Muscle layer of colon (tissue), 2 donors: ENCODE measurements around the gene CNOT8.
"Not testable (repeated sequence)": the region's sequence is repeated elsewhere in the genome, so short reads cannot be mapped to it uniquely, and the experiment has no call there.

Source experiments
- H3K27ac ChIP-seq: one replicate; pipeline ENCODE4 v1.7.0; 2013; ENCODE audit warnings: low read depth, mild to moderate bottlenecking, low read length, moderate library complexity
- H3K27me3 ChIP-seq, 2 donors: one replicate each; pipeline ENCODE4 v1.7.0; 2013; ENCODE audit warnings: low read length in 2 of 2, mild to moderate bottlenecking in 2 of 2; ENCODE audit not compliant: insufficient read depth in 2 of 2, control insufficient read depth in 1 of 2
- H3K36me3 ChIP-seq: one replicate; pipeline ENCODE4 v1.7.0; 2013; ENCODE audit warnings: mild to moderate bottlenecking, low read length; ENCODE audit not compliant: insufficient read depth
- H3K4me1 ChIP-seq: one replicate; pipeline ENCODE4 v1.7.0; 2013; ENCODE audit warnings: mild to moderate bottlenecking, low read length; ENCODE audit not compliant: insufficient read depth
- H3K4me3 ChIP-seq, 2 donors: one replicate each; pipeline ENCODE4 v1.7.0; 2013; ENCODE audit warnings: low read length in 2 of 2, low read depth in 1 of 2, mild to moderate bottlenecking in 1 of 2, moderate library complexity in 1 of 2
- H3K9ac ChIP-seq: one replicate; pipeline ENCODE4 v1.7.0; 2013; ENCODE audit warnings: low read length
- H3K9me3 ChIP-seq: one replicate; pipeline ENCODE4 v1.7.0; 2013; ENCODE audit warnings: mild to moderate bottlenecking, low read length
- donor health status: abdominal sarcoma.
- donor health status: Adenocarcinoma of cecum.

The CNOT8 gene

DNA sequence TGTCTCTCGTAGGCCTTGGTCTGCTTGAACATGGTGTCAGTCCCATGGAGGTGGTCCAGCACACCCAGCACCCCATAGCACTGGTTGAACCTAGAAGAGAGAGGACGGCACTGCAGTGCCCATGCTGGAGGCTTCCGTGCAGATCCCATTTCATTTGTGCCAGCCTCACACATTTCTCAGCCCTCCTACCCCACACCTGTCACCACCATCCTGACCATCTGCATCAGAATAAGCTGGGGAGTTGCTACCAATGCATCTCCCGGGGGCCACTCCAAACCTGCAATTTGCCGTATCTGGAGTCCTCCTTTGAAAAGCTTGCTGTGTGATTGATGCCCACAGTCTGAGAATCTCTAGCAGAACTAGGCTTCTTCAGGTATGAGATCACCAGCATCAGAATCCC, 38.0 kb upstream of the CNOT8 start:
- Histone ChIP-seq H3K9ac (no peak overlapping the region), H3K27ac (no peak overlapping the region), H3K36me3 (peaks cover 78% of the 10 kb centered on the region), H3K4me1 (peaks cover 20% of the 10 kb centered on the region), H3K9me3 (no peaks in the 10 kb centered on the region), H3K27me3 (no peaks in the 10 kb centered on the region), H3K4me3 (no peak overlapping the region)

- not testable (repeated sequence) for H3K27ac ChIP-seq
Observed at GRCh38 chr5:154822896-154823295, 35.5 kb upstream of the CNOT8 start.

GRCh38 chr5:154823605-154824004, 34.8 kb upstream of the CNOT8 start:
- H3K4me1 ChIP-seq: peaks cover 4% of the 10 kb centered on the region
- H3K27ac ChIP-seq: no peak overlapping the region
- H3K9me3 ChIP-seq: no peaks in the 10 kb centered on the region
- H3K4me3 ChIP-seq: no peak overlapping the region
- no peak overlapping the region for H3K9ac ChIP-seq
- H3K36me3 ChIP-seq: peaks cover 68% of the 10 kb centered on the region
- H3K27me3 ChIP-seq: no peaks in the 10 kb centered on the region

More at GRCh38 chr5:154822896-154823295, 35.5 kb upstream of the CNOT8 start:
- not testable (repeated sequence) for H3K27me3 ChIP-seq, H3K9me3 ChIP-seq, H3K4me1 ChIP-seq, H3K9ac ChIP-seq, H3K4me3 ChIP-seq
- peaks cover 63% of the 10 kb centered on the region for H3K36me3 ChIP-seq

GRCh38 chr5:154824070-154824469, 34.4 kb upstream of the CNOT8 start:
- H3K27ac ChIP-seq: no peak overlapping the region
- no peaks in the 10 kb centered on the region for H3K27me3 ChIP-seq
- no peaks in the 10 kb centered on the region for H3K9me3 ChIP-seq
- peaks cover 65% of the 10 kb centered on the region for H3K36me3 ChIP-seq
- no peaks in the 10 kb centered on the region for H3K4me1 ChIP-seq
- H3K9ac ChIP-seq: no peak overlapping the region
- no peak overlapping the region for H3K4me3 ChIP-seq

GRCh38 chr5:154829181-154829588, 29.2 kb upstream of the CNOT8 start:
- Histone ChIP-seq H3K9ac (no peak overlapping the region), H3K9me3 (no peaks in the 10 kb centered on the region), H3K36me3 (peaks cover 40% of the 10 kb centered on the region), H3K4me3 (no peak overlapping the region), H3K4me1 (no peaks in the 10 kb centered on the region), H3K27me3 (no peaks in the 10 kb centered on the region), H3K27ac (no peak overlapping the region)

- H3K9ac ChIP-seq: no peak overlapping the region
- H3K9me3 ChIP-seq: no peaks in the 10 kb centered on the region
- no peak overlapping the region for H3K4me3 ChIP-seq
- H3K4me1 ChIP-seq: no peaks in the 10 kb centered on the region
- H3K36me3 ChIP-seq: peaks cover 35% of the 10 kb centered on the region
- H3K27me3 ChIP-seq: no peaks in the 10 kb centered on the region
- no peak overlapping the region for H3K27ac ChIP-seq
Observed at GRCh38 chr5:154829589-154830218, 28.7 kb upstream of the CNOT8 start.

GRCh38 chr5:154830219-154830595, 28.2 kb upstream of the CNOT8 start:
- Histone ChIP-seq H3K27ac (no peak overlapping the region), H3K27me3 (no peaks in the 10 kb centered on the region), H3K9ac (no peak overlapping the region), H3K36me3 (peaks cover 32% of the 10 kb centered on the region), H3K4me1 (peaks cover 3% of the 10 kb centered on the region), H3K4me3 (no peak overlapping the region), H3K9me3 (no peaks in the 10 kb centered on the region)

GRCh38 chr5:154830596-154830995, 27.8 kb upstream of the CNOT8 start:
- Histone ChIP-seq H3K27ac (no peak overlapping the region), H3K9ac (no peak overlapping the region), H3K27me3 (no peaks in the 10 kb centered on the region), H3K4me1 (peaks cover 4% of the 10 kb centered on the region), H3K4me3 (no peak overlapping the region), H3K36me3 (peaks cover 32% of the 10 kb centered on the region), H3K9me3 (no peaks in the 10 kb centered on the region)

DNA sequence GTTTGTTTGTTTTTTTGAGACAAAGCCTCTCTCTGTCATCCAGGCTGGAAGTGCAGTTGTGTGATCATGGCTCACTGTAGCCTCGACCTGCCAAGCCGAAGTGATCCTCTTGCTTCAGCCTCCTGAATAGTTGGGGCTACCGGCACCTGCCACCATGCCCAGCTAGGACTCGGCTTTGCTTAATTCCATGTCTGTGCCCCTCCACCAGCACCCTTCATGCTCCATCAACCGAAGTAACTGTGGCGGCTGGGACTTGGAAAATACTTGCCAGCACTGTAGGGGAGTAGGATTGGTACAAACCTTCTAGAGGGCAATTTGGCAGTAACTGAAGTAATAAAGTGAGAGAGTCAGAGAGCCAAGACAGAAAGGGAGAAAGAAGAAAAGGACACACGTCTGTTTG, 27.0 kb upstream of the CNOT8 start:
- Histone ChIP-seq H3K27me3 (no peaks in the 10 kb centered on the region), H3K4me1 (peaks cover 9% of the 10 kb centered on the region), H3K36me3 (peaks cover 37% of the 10 kb centered on the region), H3K9ac (no peak overlapping the region), H3K27ac (no peak overlapping the region), H3K9me3 (no peaks in the 10 kb centered on the region), H3K4me3 (no peak overlapping the region)

GRCh38 chr5:154832804-154833203, 25.6 kb upstream of the CNOT8 start:
- H3K9me3 ChIP-seq, H3K4me3 ChIP-seq, H3K27me3 ChIP-seq: not testable (repeated sequence)
- Histone ChIP-seq H3K27ac (peak overlapping the region; percentile 1), H3K4me1 (peaks cover 15% of the 10 kb centered on the region), H3K9ac (peak overlapping the region; percentile 5), H3K36me3 (peaks cover 50% of the 10 kb centered on the region)

DNA sequence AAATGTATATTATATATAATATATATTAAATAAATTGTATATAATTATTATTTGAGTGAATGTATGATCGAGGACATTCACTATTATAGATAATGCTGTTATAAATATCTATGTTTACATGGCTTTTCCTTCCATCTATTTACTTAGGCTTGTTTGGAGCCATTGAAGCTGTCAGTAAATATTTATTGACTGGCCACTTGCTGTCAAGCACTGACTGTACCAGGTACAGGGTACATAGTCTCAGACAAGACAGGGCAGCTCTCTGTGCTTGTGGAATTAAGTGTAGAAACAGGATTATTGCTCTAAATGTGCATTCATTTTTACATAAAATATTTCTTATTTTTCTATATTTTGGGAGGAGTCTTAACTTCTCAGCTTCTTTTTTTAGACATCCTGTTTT, 24.4 kb upstream of the CNOT8 start:
- peak overlapping the region; percentile 68 for H3K9ac ChIP-seq

GRCh38 chr5:154835701-154836052, 22.8 kb upstream of the CNOT8 start:
- not testable (repeated sequence) for H3K4me3 ChIP-seq, H3K9me3 ChIP-seq, H3K9ac ChIP-seq, H3K27me3 ChIP-seq
- peak overlapping the region; percentile 34 for H3K27ac ChIP-seq
- peaks cover 16% of the 10 kb centered on the region for H3K4me1 ChIP-seq
- peaks cover 31% of the 10 kb centered on the region for H3K36me3 ChIP-seq

More for the DNA sequence above, 24.4 kb upstream of the CNOT8 start:
- Histone ChIP-seq H3K27ac (peak overlapping the region; percentile 57), H3K27me3 (no peaks in the 10 kb centered on the region), H3K4me1 (peaks cover 16% of the 10 kb centered on the region), H3K9me3 (no peaks in the 10 kb centered on the region), H3K4me3 (peak overlapping the region in 1 of 2 donors; percentile 58), H3K36me3 (peaks cover 47% of the 10 kb centered on the region)
